Endothelial cell (in vitro differentiated cells): Measurements from ENCODE around the gene UBTD1. TPM values are rescaled to one million over a fixed set of nuclear protein-coding genes. Genes with fewer than 3 reads are reported as not detected.

ENCODE experiments used
- DNase-seq: peaks from one replicate; pipeline ENCODE4 v3.0.0; 2021; ENCODE audit warnings: low spot score
- H3K27ac Mint-ChIP-seq: one replicate; pipeline ENCODE4 v1.8.0; 2021; ENCODE audit warnings: mixed read lengths, inconsistent platforms; ENCODE audit not compliant: unreplicated experiment
- H3K27me3 Mint-ChIP-seq: one replicate; pipeline ENCODE4 v1.8.0; 2021; ENCODE audit warnings: mild to moderate bottlenecking, moderate library complexity, mixed read lengths, inconsistent platforms; ENCODE audit not compliant: unreplicated experiment
- H3K36me3 Mint-ChIP-seq: one replicate; pipeline ENCODE4 v1.8.0; 2021; ENCODE audit warnings: mild to moderate bottlenecking, low read depth, mixed read lengths, inconsistent platforms; ENCODE audit not compliant: unreplicated experiment
- H3K4me1 Mint-ChIP-seq: one replicate; pipeline ENCODE4 v1.8.0; 2021; ENCODE audit warnings: mild to moderate bottlenecking, mixed read lengths, inconsistent platforms; ENCODE audit not compliant: unreplicated experiment
- H3K4me3 Mint-ChIP-seq: one replicate; pipeline ENCODE4 v1.8.0; 2021; ENCODE audit warnings: mild to moderate bottlenecking, mixed read lengths, inconsistent platforms; ENCODE audit not compliant: unreplicated experiment
- H3K9me3 Mint-ChIP-seq: one replicate; pipeline ENCODE4 v1.8.0; 2021; ENCODE audit warnings: mixed read lengths, inconsistent platforms; ENCODE audit not compliant: unreplicated experiment
- total RNA-seq: library from RNA; stranded (reverse); fragmentation: NEBNext Ultra II Directional; extraction: Animal tissue kit (Norgen Biotek cat#: 25700); gene quantifications from one replicate; pipeline ENCODE4 v1.2.1, GENCODE V29; 2021; ENCODE audit not compliant: unreplicated experiment
- TF ChIP-seq, protein P1 (sequence below): fragments of 200-600 bp; sonication (generic); IDR thresholded peaks from one replicate; pipeline ENCODE4 v1.5.0; 2021; ENCODE audit warnings: antibody characterized with exemption; ENCODE audit not compliant: unreplicated experiment

The UBTD1 gene
- total RNA-seq, 1 donor from 2014 or later, result 78.0 TPM

DNA sequence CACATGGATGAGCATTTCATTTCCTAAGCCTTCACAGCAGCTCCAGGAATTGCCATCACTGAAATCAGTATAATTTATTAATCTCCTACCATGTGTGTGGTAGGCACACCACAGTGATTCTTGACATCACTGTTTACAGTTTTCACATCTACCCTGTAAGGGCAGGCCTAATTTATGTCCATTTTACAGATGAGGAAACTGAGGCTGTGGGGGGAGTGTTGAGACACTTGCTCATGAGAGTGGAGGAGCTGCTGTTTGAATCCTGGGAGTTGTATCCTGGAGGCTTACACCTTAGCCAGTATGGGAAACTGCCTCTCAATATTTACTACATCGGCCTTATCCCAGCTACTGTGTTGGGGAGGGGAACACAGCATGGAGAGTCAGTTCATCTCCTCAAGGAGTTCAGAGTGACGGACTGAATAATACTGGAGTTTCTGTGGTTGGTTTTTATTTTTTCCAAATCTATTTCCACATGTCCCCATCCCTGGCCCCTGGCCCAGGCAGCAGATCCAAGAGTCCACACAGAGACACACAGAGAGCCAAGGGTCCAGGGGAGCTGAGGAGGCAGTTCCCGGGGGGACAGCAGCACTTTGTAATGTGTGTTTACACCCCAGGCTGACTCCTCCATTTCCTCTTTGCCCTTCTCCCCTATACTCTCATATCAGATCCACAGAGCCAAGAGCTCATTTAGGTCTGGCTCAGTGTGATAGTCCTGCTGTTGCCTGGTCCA is 13.2 kb downstream of the UBTD1 start:
- no peak for DNase-seq
- H3K27ac Mint-ChIP-seq, result peak overlapping the region; percentile 59
- peaks cover 5% of the 10 kb centered on the region for H3K27me3 Mint-ChIP-seq
- TF ChIP-seq, protein P1, sequence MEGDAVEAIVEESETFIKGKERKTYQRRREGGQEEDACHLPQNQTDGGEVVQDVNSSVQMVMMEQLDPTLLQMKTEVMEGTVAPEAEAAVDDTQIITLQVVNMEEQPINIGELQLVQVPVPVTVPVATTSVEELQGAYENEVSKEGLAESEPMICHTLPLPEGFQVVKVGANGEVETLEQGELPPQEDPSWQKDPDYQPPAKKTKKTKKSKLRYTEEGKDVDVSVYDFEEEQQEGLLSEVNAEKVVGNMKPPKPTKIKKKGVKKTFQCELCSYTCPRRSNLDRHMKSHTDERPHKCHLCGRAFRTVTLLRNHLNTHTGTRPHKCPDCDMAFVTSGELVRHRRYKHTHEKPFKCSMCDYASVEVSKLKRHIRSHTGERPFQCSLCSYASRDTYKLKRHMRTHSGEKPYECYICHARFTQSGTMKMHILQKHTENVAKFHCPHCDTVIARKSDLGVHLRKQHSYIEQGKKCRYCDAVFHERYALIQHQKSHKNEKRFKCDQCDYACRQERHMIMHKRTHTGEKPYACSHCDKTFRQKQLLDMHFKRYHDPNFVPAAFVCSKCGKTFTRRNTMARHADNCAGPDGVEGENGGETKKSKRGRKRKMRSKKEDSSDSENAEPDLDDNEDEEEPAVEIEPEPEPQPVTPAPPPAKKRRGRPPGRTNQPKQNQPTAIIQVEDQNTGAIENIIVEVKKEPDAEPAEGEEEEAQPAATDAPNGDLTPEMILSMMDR, result no peak
- H3K4me3 Mint-ChIP-seq, result peak overlapping the region; percentile 44
- peaks cover 24% of the 10 kb centered on the region for H3K36me3 Mint-ChIP-seq
- H3K9me3 Mint-ChIP-seq, result no peaks in the 10 kb centered on the region
- peaks cover 69% of the 10 kb centered on the region for H3K4me1 Mint-ChIP-seq

DNA sequence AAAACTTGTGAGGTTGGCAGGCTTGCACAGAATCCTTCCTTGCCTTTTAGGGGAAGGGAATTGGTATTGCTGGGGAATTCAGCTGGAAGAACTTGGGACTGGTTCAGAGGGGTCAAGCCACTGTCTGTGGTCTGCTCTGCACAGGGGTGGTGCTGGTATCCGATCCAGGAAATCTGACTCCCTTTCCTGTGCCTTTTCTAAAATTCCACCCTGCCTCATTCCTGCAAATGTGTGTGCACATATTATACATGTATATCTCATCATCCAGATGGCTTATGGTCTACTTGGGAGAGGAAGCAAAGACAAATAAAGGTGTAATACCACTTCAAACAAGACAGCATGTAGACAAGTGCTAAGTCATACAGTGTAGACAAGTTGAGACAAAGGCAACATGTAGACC is 14.3 kb downstream of the UBTD1 start:
- H3K36me3 Mint-ChIP-seq, result peaks cover 24% of the 10 kb centered on the region
- no peaks in the 10 kb centered on the region for H3K9me3 Mint-ChIP-seq
- H3K27me3 Mint-ChIP-seq, result peaks cover 7% of the 10 kb centered on the region
- peak overlapping the region; percentile 2 for H3K27ac Mint-ChIP-seq
- H3K4me3 Mint-ChIP-seq, result peak overlapping the region; percentile 14
- DNase-seq, result no peak
- H3K4me1 Mint-ChIP-seq, result peaks cover 75% of the 10 kb centered on the region
- TF ChIP-seq, protein P1, result no peak

DNA sequence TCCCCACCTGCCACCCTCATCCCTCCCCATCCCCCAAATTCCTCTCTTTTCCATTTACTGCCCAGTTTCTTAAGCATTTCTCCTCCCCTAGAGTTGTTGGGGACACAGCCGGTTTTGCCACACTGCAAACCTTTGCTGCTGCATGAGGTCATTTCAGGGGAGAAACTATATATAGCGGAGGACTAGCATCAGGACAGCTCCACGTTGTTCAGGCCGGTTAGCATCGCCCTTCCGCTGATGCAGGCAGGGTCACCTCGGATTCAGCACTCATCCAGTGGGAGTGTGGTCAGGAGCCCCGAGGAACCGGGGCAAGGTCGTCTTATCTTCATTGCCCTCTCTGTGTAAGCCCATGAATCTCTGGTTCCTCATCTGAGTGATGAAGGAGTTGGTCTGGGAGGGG is 15.6 kb downstream of the UBTD1 start:
- Mint-ChIP-seq H3K27me3 (peaks cover 7% of the 10 kb centered on the region), H3K4me1 (peaks cover 74% of the 10 kb centered on the region), H3K27ac (no peak overlapping the region), H3K4me3 (no peak overlapping the region), H3K9me3 (no peaks in the 10 kb centered on the region), H3K36me3 (peaks cover 24% of the 10 kb centered on the region)
- TF ChIP-seq, protein P1, result no peak
- no peak for DNase-seq

DNA sequence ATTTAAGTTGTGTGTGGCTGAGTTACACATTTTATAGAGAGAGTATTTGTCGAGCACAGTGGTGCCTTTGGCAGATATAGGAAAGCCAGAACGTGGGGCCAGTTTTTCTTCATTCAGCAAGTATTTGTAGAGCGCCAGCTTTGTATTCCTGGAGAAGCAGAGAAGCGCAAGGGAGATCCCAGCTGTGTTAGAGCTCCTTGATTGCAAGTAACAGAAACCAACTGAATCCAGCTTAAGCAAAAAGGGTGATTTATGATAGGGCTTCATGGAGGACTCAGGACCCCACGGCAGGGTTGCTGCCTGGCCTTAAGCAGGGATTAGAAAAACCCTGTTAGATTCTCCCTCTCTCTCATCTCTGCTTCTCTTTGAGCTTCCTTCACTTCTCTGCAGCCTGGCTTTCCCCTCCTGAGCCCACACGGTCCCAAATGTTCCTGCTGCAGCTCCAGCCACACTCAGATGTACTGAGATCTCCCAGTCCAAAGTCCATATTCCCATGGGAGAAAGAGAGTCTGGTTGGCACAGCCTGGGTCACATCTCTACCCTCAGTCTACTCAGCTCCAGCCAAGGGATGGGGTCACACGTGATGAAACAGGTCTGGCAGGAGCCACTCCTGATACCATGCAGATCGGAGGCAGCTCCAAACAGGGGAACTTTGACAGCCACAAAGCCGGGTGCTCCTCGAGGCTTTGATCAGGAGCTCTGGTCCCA is 16.7 kb downstream of the UBTD1 start:
- H3K4me3 Mint-ChIP-seq, result peak overlapping the region; percentile 79
- DNase-seq, result no peak
- peaks cover 21% of the 10 kb centered on the region for H3K36me3 Mint-ChIP-seq
- peaks cover 7% of the 10 kb centered on the region for H3K27me3 Mint-ChIP-seq
- H3K9me3 Mint-ChIP-seq, result no peaks in the 10 kb centered on the region
- TF ChIP-seq, protein P1, result no peak
- H3K4me1 Mint-ChIP-seq, result peaks cover 77% of the 10 kb centered on the region
- H3K27ac Mint-ChIP-seq, result peak overlapping the region; percentile 83
